ENCODE results near the gene CYFIP1.

Gene CYFIP1

DNA sequence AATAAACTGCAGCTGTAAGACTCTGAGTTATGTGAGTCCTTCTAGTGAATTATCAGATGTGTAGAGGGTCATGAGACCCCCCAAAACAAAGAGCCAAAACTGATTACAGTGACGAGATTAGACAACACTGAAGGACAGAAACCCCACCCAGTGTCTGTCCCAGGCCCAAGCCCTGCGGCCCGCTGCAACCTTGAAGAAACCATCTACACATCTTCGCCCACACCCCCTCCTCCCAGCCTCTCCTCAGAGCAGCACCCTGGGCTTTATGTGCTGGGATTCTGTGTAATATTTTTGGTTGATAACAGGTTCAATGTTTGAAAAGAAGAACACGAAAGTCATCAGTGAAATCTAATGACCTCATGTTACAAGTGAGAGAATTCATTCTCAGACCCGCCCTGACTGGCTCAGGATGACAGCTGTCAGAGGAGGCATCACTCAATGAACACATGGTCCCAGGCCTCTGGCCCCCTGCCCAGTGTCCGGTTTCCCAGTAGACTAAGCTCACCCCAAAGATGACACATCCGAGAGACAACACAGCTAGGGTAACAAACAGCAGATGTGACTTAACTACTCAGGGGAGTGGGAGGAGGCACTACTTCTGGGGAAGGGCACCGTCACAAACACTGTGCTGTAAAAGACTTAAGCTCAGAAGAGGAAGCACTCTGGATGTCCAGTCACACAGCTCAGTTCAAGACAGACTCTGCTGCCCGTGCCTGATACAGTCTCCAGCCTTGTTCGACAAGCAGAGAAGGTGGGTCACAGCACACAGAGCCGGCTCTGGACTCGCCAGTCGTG is 92.8 kb downstream of the CYFIP1 start:
- intact Hi-C loops (cut with DNase I; ENCODE audit: low total_unique reads) = no loop called here
- Histone ChIP-seq H3K27ac (no peak overlapping the region), H3K4me1 (no peaks in the 10 kb centered on the region), H3K9me3 (no peaks in the 10 kb centered on the region), H3K27me3 (no peaks in the 10 kb centered on the region), H3K36me3 (peaks cover 30 to 76% (median 63%) of the 10 kb centered on the region in 3 donors), H3K4me3 (no peak overlapping the region)
- DNase-seq = no peak
- TF ChIP-seq, protein P1, sequence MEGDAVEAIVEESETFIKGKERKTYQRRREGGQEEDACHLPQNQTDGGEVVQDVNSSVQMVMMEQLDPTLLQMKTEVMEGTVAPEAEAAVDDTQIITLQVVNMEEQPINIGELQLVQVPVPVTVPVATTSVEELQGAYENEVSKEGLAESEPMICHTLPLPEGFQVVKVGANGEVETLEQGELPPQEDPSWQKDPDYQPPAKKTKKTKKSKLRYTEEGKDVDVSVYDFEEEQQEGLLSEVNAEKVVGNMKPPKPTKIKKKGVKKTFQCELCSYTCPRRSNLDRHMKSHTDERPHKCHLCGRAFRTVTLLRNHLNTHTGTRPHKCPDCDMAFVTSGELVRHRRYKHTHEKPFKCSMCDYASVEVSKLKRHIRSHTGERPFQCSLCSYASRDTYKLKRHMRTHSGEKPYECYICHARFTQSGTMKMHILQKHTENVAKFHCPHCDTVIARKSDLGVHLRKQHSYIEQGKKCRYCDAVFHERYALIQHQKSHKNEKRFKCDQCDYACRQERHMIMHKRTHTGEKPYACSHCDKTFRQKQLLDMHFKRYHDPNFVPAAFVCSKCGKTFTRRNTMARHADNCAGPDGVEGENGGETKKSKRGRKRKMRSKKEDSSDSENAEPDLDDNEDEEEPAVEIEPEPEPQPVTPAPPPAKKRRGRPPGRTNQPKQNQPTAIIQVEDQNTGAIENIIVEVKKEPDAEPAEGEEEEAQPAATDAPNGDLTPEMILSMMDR (IDR thresholded peaks at IDR 0.05) = no peak

DNA sequence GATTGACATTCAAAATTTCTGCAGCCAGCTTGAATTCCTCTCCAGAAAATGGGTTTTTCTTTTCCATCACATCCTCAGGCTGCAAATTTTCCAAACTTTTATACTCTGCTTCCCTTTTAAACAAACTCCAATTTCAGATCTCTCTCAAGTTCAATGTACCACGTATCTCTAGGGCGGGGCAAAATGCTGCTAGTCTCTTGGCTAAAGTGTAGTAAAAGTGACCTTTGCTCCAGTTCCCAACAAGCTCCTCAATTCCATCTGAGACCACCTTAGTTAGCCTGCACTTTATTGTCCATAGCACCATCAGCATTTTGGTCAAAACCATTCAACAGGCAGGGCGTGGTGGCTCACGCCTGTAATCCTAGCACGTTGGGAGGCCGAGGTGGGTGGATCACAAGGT is 95.0 kb downstream of the CYFIP1 start:
- TF ChIP-seq, protein P1 (IDR thresholded peaks at IDR 0.05) = no peak
- DNase-seq = no peak
- H3K36me3 ChIP-seq = peaks cover 37 to 76% (median 68%) of the 10 kb centered on the region in 3 donors
- no peaks in the 10 kb centered on the region for H3K4me1 ChIP-seq
- no peak overlapping the region for H3K4me3 ChIP-seq
- intact Hi-C loops (cut with DNase I; ENCODE audit: low total_unique reads) = no loop called here
- H3K27ac ChIP-seq = no peak overlapping the region
- no peaks in the 10 kb centered on the region for H3K9me3 ChIP-seq
- H3K27me3 ChIP-seq = no peaks in the 10 kb centered on the region

DNA sequence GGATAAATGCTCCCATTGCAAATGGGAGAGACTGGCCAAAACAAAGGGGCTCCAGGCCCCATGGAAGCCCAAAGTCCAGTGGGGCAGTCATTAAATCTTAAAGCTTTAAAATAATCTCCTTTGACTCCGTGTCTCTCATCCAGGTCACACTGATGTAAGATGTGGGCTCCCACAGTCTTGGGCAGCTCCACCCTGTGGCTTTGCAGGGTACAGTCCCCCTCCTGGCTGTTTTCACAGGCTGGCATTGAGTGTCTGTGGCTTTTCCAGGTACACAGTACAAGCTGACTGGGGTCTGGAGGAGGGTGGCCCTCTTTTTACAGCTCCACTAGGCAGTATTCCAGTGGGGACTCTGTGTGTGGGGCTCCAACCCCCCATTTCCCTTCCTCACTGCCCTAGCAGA is 95.8 kb downstream of the CYFIP1 start:
- H3K9me3 ChIP-seq = no peaks in the 10 kb centered on the region
- no peaks in the 10 kb centered on the region for H3K4me1 ChIP-seq
- peaks cover 45 to 84% (median 73%) of the 10 kb centered on the region in 3 donors for H3K36me3 ChIP-seq
- no peak overlapping the region for H3K4me3 ChIP-seq
- DNase-seq = no peak
- TF ChIP-seq, protein P1 (IDR thresholded peaks at IDR 0.05) = no peak
- no peak overlapping the region for H3K27ac ChIP-seq
- intact Hi-C loops (cut with DNase I; ENCODE audit: low total_unique reads) = no loop called here
- no peaks in the 10 kb centered on the region for H3K27me3 ChIP-seq

DNA sequence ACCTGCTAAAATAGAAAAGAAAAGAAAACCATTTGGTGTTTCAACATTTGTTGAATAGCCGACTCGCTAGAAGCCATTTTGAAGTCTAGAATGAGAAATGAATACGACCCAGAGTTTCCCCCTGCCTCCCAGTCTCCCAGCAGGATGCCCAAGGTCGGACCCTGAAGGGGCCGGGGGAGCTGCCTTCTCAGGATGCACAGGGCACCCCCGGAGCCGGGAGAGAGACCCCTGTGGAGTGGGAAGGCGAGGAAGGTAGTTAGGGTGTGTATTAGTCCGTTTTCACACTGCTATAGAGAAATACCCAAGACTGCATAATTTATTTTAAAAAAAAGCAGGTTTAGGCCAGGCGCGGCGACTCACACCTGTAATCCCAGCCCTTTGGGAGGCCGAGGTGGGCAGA is 97.0 kb downstream of the CYFIP1 start:
- DNase-seq = no peak
- H3K9me3 ChIP-seq = no peaks in the 10 kb centered on the region
- intact Hi-C loops (cut with DNase I; ENCODE audit: low total_unique reads) = no loop called here
- TF ChIP-seq, protein P1 (IDR thresholded peaks at IDR 0.05) = no peak
- H3K4me3 ChIP-seq = no peak overlapping the region
- no peaks in the 10 kb centered on the region for H3K27me3 ChIP-seq
- H3K36me3 ChIP-seq = peaks cover 55 to 90% (median 68%) of the 10 kb centered on the region in 3 donors
- no peak overlapping the region for H3K27ac ChIP-seq
- H3K4me1 ChIP-seq = no peaks in the 10 kb centered on the region

DNA sequence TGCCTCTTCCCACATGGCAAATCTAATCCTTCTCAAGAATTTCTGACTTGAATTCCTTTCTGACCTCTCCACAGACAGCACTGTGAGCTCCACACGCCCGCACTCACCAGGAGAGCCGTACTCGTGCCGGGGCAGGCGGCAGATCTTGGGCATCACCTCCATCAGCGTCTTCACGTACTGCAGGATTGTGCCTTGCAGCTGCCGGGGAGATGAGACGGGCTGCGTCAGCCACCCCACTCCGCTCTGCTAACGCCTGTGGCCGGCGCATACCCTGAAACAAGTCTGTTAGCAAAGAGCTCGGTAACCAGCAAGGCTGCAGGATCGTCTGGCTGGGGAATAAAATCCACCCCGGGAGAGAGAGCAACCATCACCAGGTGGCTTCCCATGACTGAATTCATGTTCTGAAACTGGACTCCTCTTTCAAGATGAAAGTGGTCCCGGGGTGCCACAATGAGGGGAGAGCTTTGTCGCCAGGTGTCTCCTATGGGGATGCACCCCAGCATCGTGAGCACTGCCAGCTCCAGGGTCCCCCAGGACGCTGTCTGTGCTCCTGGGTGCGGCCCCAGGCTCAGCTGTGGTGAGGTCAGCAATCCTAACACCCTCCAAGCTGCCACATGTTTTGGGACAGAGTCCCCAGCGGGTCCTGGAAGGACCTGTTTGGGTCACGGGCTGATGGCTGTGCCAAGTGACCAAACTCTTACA is 98.3 kb downstream of the CYFIP1 start:
- TF ChIP-seq, protein P1 (IDR thresholded peaks at IDR 0.05) = no peak

More for the DNA sequence above, 98.3 kb downstream of the CYFIP1 start:
- DNase-seq = no peak
- no peaks in the 10 kb centered on the region for H3K4me1 ChIP-seq
- H3K36me3 ChIP-seq = peaks cover 57 to 90% (median 68%) of the 10 kb centered on the region in 3 donors
- intact Hi-C loops (cut with DNase I; ENCODE audit: low total_unique reads) = no loop called here
- no peak overlapping the region for H3K27ac ChIP-seq
- H3K9me3 ChIP-seq = no peaks in the 10 kb centered on the region
- H3K4me3 ChIP-seq = no peak overlapping the region
- no peaks in the 10 kb centered on the region for H3K27me3 ChIP-seq
